ENCODE results near the gene TMEM18. TPM values are rescaled to one million over a fixed set of nuclear protein-coding genes. Genes with fewer than 3 reads are reported as not detected.

The TMEM18 gene
- total RNA-seq, 4 donors from 2014 or later, result 11.0 to 31.0 (median 14.5) TPM

- Histone ChIP-seq H3K27ac (no peak overlapping the region), H3K4me3 (no peak overlapping the region), H3K27me3 (no peaks in the 10 kb centered on the region), H3K4me1 (no peaks in the 10 kb centered on the region), H3K9me3 (no peaks in the 10 kb centered on the region), H3K36me3 (no peaks in the 10 kb centered on the region)
- 85% methylated on average over 14 of the region's 14 CpGs; no CpG with 5 or more reads in 1 of the 2 donors for WGBS, 2 donors (ENCODE audit: low coverage in 1 of 2)
- DNase-seq, result no peak
- TF ChIP-seq EP300 (IDR thresholded peaks at IDR 0.05; ENCODE audit: low read depth), result no peak
- no peak for TF ChIP-seq POLR2AphosphoS5 (IDR thresholded peaks at IDR 0.05)
- TF ChIP-seq POLR2A (IDR thresholded peaks at IDR 0.05), result no peak
- no peak for TF ChIP-seq CTCF (IDR thresholded peaks at IDR 0.05)
- intact Hi-C loops (cut with DNase I; ENCODE audit: low total_unique reads) (no loop called here), in situ Hi-C loops (cut with MboI; ENCODE audit: low pct_ligation_motif_present in 1 of 4, low pct_unique_long_range_greater_than_20kb in 1 of 4, low sequenced_read_pairs in 3 of 4) (no loop called here)
These were observed 25.2 kb downstream of the TMEM18 start for GRCh38 chr2:651951-652373.

GRCh38 chr2:650343-651310 lies 26.6 kb downstream of the TMEM18 start:
- in situ Hi-C loops (cut with MboI; ENCODE audit: low pct_ligation_motif_present in 1 of 4, low pct_unique_long_range_greater_than_20kb in 1 of 4, low sequenced_read_pairs in 3 of 4) (no loop called here), intact Hi-C loops (cut with DNase I; ENCODE audit: low total_unique reads) (no loop called here)
- Histone ChIP-seq H3K4me3 (no peak overlapping the region), H3K9me3 (no peaks in the 10 kb centered on the region), H3K36me3 (no peaks in the 10 kb centered on the region), H3K4me1 (no peaks in the 10 kb centered on the region), H3K27me3 (no peaks in the 10 kb centered on the region), H3K27ac (no peak overlapping the region)
- DNase-seq, result no peak
- TF ChIP-seq POLR2AphosphoS5 (IDR thresholded peaks at IDR 0.05), result no peak
- no peak for TF ChIP-seq CTCF (IDR thresholded peaks at IDR 0.05)
- no peak for TF ChIP-seq POLR2A (IDR thresholded peaks at IDR 0.05)
- no peak for TF ChIP-seq EP300 (IDR thresholded peaks at IDR 0.05; ENCODE audit: low read depth)
- 63 to 81% methylated on average over 5 to 25 of the region's 25 CpGs for WGBS, 2 donors (ENCODE audit: low coverage in 1 of 2)

- Histone ChIP-seq H3K27me3 (peaks cover 4% of the 10 kb centered on the region), H3K9me3 (no peaks in the 10 kb centered on the region), H3K4me3 (no peak overlapping the region), H3K36me3 (no peaks in the 10 kb centered on the region), H3K27ac (no peak overlapping the region), H3K4me1 (no peaks in the 10 kb centered on the region)
- no peak for DNase-seq
- intact Hi-C loops (cut with DNase I; ENCODE audit: low total_unique reads), result no loop called here
- TF ChIP-seq CTCF (IDR thresholded peaks at IDR 0.05) (no peak), EP300 (IDR thresholded peaks at IDR 0.05; ENCODE audit: low read depth) (no peak), POLR2AphosphoS5 (IDR thresholded peaks at IDR 0.05) (no peak), POLR2A (IDR thresholded peaks at IDR 0.05) (no peak)
- in situ Hi-C loops (cut with MboI; ENCODE audit: low pct_ligation_motif_present in 1 of 4, low pct_unique_long_range_greater_than_20kb in 1 of 4, low sequenced_read_pairs in 3 of 4), result no loop called here
- WGBS, 2 donors (ENCODE audit: low coverage in 1 of 2), result 89% methylated on average over 20 of the region's 20 CpGs; no CpG with 5 or more reads in 1 of the 2 donors
These were observed 27.5 kb downstream of the TMEM18 start for GRCh38 chr2:649426-650342.

Measured in transverse colon (tissue), 4 donors.